CD4-positive, alpha-beta memory T cell (primary cell): ENCODE results near the gene ZNF132. TPM values are rescaled to one million over a fixed set of nuclear protein-coding genes. Genes with fewer than 3 reads are reported as not detected.
A peak's percentile ranks its signal among the peaks of the same experiment; 100 is the strongest.
"Not testable (repeated sequence)": the region's sequence is repeated elsewhere in the genome, so short reads cannot be mapped to it uniquely, and the experiment has no call there.

ENCODE experiments used
- CTCF ChIA-PET: fragments of 350-600 bp; sonication (Branson Sonifier 250); formaldehyde crosslinking; loops from one replicate; lab custom pipeline; 2021; ENCODE audit warnings: inconsistent platforms; ENCODE audit not compliant: partially characterized antibody; lab: Charles Lee
- POLR2A ChIA-PET: fragments of 350-600 bp; sonication (Branson Sonifier 250); formaldehyde crosslinking; loops from one replicate; lab custom pipeline; 2021; ENCODE audit not compliant: partially characterized antibody; lab: Charles Lee
- DNase-seq, 5 donors: peaks; one replicate each; pipeline versions ENCODE4 v3.0.0 to v3.0.0-alpha.2; 2020 to 2022; ENCODE audit warnings: mixed read lengths in 1 of 5
- H3K27ac ChIP-seq: one replicate; pipeline ENCODE4 v1.7.0; 2013; ENCODE audit warnings: low read depth, low read length
- H3K27me3 ChIP-seq: 2 replicates; pipeline ENCODE4 v1.7.0; 2013; ENCODE audit warnings: mild to moderate bottlenecking, low read length, moderate library complexity; ENCODE audit not compliant: insufficient read depth
- H3K36me3 ChIP-seq: 2 replicates; pipeline ENCODE4 v1.7.0; 2013; ENCODE audit warnings: mild to moderate bottlenecking, low read length, moderate library complexity; ENCODE audit not compliant: insufficient read depth
- H3K4me1 ChIP-seq: 2 replicates; pipeline ENCODE4 v1.7.0; 2013; ENCODE audit warnings: mild to moderate bottlenecking, low read length, moderate library complexity; ENCODE audit not compliant: insufficient read depth
- H3K4me3 ChIP-seq, 2 donors: one replicate each; pipeline ENCODE4 v1.7.0; 2013; ENCODE audit warnings: low read length in 2 of 2, mild to moderate bottlenecking in 1 of 2
- H3K9me3 ChIP-seq, 2 donors: one replicate each; pipeline ENCODE4 v1.7.0; 2013; ENCODE audit warnings: low read length in 2 of 2, control low read depth in 1 of 2; ENCODE audit not compliant: control insufficient read depth in 1 of 2
- H3K27ac Mint-ChIP-seq, 7 donors: one replicate each; pipeline ENCODE4 v1.8.0; 2020 to 2021; ENCODE audit warnings: mixed read lengths in 7 of 7, mild to moderate bottlenecking in 6 of 7, inconsistent platforms in 3 of 7, moderate library complexity in 3 of 7
- H3K27me3 Mint-ChIP-seq, 2 donors: one replicate each; pipeline ENCODE4 v1.8.0; 2020 to 2021; ENCODE audit warnings: mixed read lengths in 2 of 2
- H3K36me3 Mint-ChIP-seq, 2 donors: one replicate each; pipeline ENCODE4 v1.8.0; 2020 to 2021; ENCODE audit warnings: mixed read lengths in 2 of 2, inconsistent platforms in 1 of 2, mild to moderate bottlenecking in 1 of 2
- H3K4me1 Mint-ChIP-seq, 4 donors: one replicate each; pipeline ENCODE4 v1.8.0; 2020 to 2021; ENCODE audit warnings: mixed read lengths in 4 of 4, mild to moderate bottlenecking in 1 of 4
- H3K4me3 Mint-ChIP-seq, 8 donors: one replicate each; pipeline ENCODE4 v1.8.0; 2020 to 2021; ENCODE audit warnings: mixed read lengths in 8 of 8, mild to moderate bottlenecking in 7 of 8, moderate library complexity in 6 of 8, inconsistent platforms in 3 of 8
- H3K9me3 Mint-ChIP-seq, 8 donors: one replicate each; pipeline ENCODE4 v1.8.0; 2020 to 2021; ENCODE audit warnings: mixed read lengths in 8 of 8, mild to moderate bottlenecking in 5 of 8, inconsistent platforms in 3 of 8, moderate library complexity in 1 of 8
- intact Hi-C: fragments of 100-400 bp; cut with micrococcal nuclease; formaldehyde crosslinking; loops from one replicate; pipeline ENCODE4 v1.15.1; 2023
- polyA plus RNA-seq, 2 donors: library from polyadenylated mRNA; unstranded; fragments of 300-500 nt; fragmentation: Illumina TruSeq; gene quantifications; one replicate each; pipeline ENCODE4 v1.2.3, GENCODE V29; 2021
- total RNA-seq, 2 experiments: library from RNA; stranded (reverse); gene quantifications; one replicate each; pipeline ENCODE4 v1.2.3, GENCODE V29; 2021

The ZNF132 gene
- total and polyA plus RNA-seq, 4 experiments from 2014 or later: 0.43 to 11.7 (median 5.7) TPM

DNA sequence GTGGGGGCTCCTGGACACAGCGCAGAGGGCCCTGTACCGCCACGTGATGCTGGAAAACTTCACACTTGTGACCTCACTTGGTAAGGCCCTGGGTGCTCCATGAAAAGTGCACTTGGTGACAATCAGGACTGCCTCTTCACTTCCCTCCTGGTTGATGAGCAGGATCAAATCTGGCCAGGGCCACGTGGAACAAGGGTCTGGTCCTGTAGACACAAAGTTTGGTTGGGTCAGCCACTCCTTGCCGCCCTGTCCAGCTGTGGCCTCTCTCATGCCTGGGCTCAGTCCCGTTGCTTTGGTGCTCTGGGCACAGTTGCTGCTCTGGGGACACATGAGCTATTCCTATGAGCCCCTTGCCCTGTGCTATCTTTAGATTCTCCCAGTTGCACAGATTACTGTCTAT lies 13.8 kb upstream of the ZNF132 start:
- Mint-ChIP-seq H3K27ac (peak overlapping the region in 4 of 7 donors; percentile 10 to 78 (median 45)), H3K9me3 (peaks cover 0 to 10% (median 0%) of the 10 kb centered on the region in 8 donors), H3K4me3 (peak overlapping the region in 5 of 8 donors; percentile 29 to 70 (median 58)), H3K36me3 (peaks cover 13 to 24% of the 10 kb centered on the region in 2 donors), H3K27me3 (peaks cover 1 to 4% of the 10 kb centered on the region in 2 donors), H3K4me1 (peaks cover 16 to 31% (median 20%) of the 10 kb centered on the region in 4 donors)
- Histone ChIP-seq H3K27me3 (no peaks in the 10 kb centered on the region), H3K4me3 (no peak overlapping the region), H3K27ac (no peak overlapping the region), H3K4me1 (peaks cover 7% of the 10 kb centered on the region), H3K9me3 (no peaks in the 10 kb centered on the region), H3K36me3 (peaks cover 4% of the 10 kb centered on the region)
- no peak for DNase-seq
- ChIA-PET CTCF (interaction anchor here (1.4 kb wide), 1 partner anchor 10 kb away, joined by 4 read pairs; no protein-coding TSS in a partner anchor), POLR2A (interaction anchor here (0.5 to 1.1 kb wide), 2 partner anchors 10 to 13 kb away, joined by 3 read pairs; partner anchors contain the start of gene ZNF324)
- intact Hi-C loops: no loop called here

DNA sequence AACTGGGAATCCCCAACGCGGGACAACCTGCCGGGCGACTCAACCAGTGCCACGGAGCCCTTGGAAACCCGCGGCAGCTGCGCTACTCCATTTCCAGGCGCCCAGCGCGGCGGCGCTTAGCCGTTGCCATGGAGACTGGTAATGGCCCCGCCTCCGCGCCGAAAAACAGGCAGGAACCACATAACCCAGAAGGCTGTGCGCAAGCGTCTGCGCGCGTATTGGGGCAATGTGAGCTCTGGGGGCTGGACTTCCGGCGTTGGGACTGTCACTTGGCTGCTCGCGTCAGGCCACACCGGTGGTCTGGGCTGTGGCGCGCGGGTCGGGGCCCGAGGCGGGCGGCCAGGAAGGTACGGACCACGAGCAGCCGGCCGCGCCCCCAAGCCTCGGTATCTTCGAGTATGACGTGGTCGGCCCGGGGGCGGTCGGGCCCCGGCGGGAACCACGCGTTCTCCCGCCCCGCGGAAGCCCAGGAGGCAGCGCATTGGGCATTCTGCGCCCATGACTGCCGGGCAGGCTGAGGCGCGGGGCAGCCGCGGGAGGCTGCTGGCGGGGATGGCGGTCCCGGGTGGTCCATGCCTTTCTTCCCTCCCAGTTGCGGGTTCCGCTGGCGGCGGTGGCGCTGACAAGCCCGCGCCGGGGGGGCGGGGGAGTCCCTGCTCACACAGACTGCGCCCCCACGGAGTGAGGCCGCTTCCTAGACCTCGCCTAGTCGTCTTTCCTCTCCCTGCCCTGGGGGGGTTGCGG lies 11.6 kb upstream of the ZNF132 start, which contains the start of gene ZNF324B:
Gene ZNF324B, plus strand, starts transcription at position 265 of the 744 bp plus-strand sequence. CDS start 2,080 bp downstream, outside the sequence.
- DNase-seq: peak; percentile 96 to 97 (median 96)
- Mint-ChIP-seq H3K4me1 (peaks cover 13 to 31% (median 19%) of the 10 kb centered on the region in 4 donors), H3K36me3 (peaks cover 13 to 15% of the 10 kb centered on the region in 2 donors), H3K27me3 (peaks cover 6 to 11% of the 10 kb centered on the region in 2 donors), H3K9me3 (peaks cover 0 to 17% (median 5%) of the 10 kb centered on the region in 8 donors), H3K4me3 (peak within 1 kb of the TSS; percentile 85 to 93 (median 88)), H3K27ac (peak within 1 kb of the TSS; percentile 67 to 93 (median 84))
- Histone ChIP-seq H3K27me3 (no peaks in the 10 kb centered on the region), H3K27ac (peak within 1 kb of the TSS; percentile 67), H3K4me3 (peak within 1 kb of the TSS; percentile 60 to 69), H3K9me3 (no peaks in the 10 kb centered on the region), H3K36me3 (peaks cover 2% of the 10 kb centered on the region), H3K4me1 (peaks cover 7% of the 10 kb centered on the region)
- intact Hi-C loops: loop anchor here (1.0 kb wide), 8 partner anchors 11 to 269 kb away; partner anchors contain the start of genes ERVK3-1, ZNF132, ZNF584 and ZNF837
- CTCF ChIA-PET: interaction anchor here (0.6 to 1.0 kb wide), 3 partner anchors 43 to 121 kb away, joined by 3 read pairs; partner anchors contain the start of gene ZNF584
- POLR2A ChIA-PET: interaction anchor here (0.7 to 2.4 kb wide), 12 partner anchors 9 to 268 kb away, joined by 3 to 18 read pairs (median 5); partner anchors contain the start of genes TRIM28, ZBTB45, ZNF132 and ZNF274

DNA sequence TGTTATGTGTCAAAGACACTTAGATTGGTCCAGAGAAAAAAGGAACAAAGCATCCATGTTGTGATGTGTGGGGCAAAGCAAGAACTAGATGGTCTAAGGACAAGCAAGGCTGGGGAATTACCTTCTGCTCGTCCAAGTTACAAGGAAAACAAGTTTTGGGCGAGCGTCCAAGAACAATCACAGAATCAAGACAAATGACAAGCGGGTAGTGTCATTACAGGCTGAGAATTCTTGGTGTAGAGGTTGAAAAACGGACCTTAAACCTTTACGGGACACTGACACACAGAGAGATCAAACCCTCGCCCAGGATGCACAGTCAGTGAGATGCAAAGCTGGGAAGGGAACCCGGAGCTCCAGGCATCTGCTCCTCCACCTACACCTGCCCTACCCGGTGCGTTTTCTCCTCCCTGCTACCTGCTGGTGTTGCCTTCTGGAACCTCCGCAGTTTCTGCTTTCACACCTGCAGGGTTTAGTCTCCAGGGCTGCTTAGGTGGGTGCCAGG lies 11.0 kb upstream of the ZNF132 start:
- Mint-ChIP-seq H3K36me3 (peaks cover 12 to 14% of the 10 kb centered on the region in 2 donors), H3K27ac (peak overlapping the region; percentile 67 to 93 (median 84)), H3K27me3 (peaks cover 6 to 14% of the 10 kb centered on the region in 2 donors), H3K4me1 (peaks cover 13 to 31% (median 19%) of the 10 kb centered on the region in 4 donors), H3K4me3 (peak overlapping the region; percentile 85 to 93 (median 88)), H3K9me3 (peaks cover 0 to 17% (median 5%) of the 10 kb centered on the region in 8 donors)
- intact Hi-C loops: loop anchor here (1.0 kb wide), 8 partner anchors 11 to 269 kb away; partner anchors contain the start of genes ERVK3-1, ZNF132, ZNF584 and ZNF837
- Histone ChIP-seq H3K27me3 (no peaks in the 10 kb centered on the region), H3K4me3 (peak overlapping the region; percentile 60 to 69), H3K9me3 (no peaks in the 10 kb centered on the region), H3K4me1 (peaks cover 7% of the 10 kb centered on the region), H3K36me3 (no peaks in the 10 kb centered on the region), H3K27ac (peak overlapping the region; percentile 67)
- no peak for DNase-seq
- POLR2A ChIA-PET: interaction anchor here (0.8 to 2.4 kb wide), 11 partner anchors 8 to 268 kb away, joined by 3 to 18 read pairs (median 5); partner anchors contain the start of genes TRIM28, ZBTB45, ZNF132 and ZNF274
- CTCF ChIA-PET: interaction anchor here (0.8 to 1.0 kb wide), 2 partner anchors 42 to 68 kb away, joined by 3 read pairs; partner anchors contain the start of gene ZNF584

DNA sequence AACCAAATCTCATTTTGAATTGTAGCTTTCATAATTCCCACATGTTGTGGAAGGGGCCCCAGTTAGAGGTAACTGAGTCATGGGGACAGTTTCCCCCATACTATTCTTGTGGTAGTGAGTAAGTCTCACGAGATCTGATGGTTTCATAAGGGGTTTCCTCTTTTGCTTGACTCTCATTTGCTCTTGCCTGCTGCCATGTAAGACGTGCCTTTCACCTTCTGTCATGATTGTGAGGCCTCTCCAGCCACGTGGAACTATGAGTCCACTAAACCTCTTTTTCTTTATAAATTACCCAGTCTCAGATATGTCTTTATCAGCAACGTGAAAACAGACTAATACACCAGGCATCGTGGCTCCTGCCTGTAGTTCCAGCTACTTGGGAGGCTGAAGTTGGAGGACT lies 10.0 kb upstream of the ZNF132 start:
- H3K4me1 Mint-ChIP-seq: peaks cover 13 to 31% (median 19%) of the 10 kb centered on the region in 4 donors
- H3K4me1 ChIP-seq, H3K4me3 Mint-ChIP-seq, H3K27ac ChIP-seq, H3K4me3 ChIP-seq, H3K27me3 ChIP-seq, H3K27ac Mint-ChIP-seq, DNase-seq, intact Hi-C loops, H3K9me3 ChIP-seq, POLR2A ChIA-PET, H3K36me3 ChIP-seq: not testable (repeated sequence)
- peaks cover 0 to 17% (median 5%) of the 10 kb centered on the region in 8 donors for H3K9me3 Mint-ChIP-seq
- peaks cover 6 to 15% of the 10 kb centered on the region in 2 donors for H3K27me3 Mint-ChIP-seq
- H3K36me3 Mint-ChIP-seq: peaks cover 12 to 14% of the 10 kb centered on the region in 2 donors
- CTCF ChIA-PET: interaction anchor here (1.3 kb wide), 1 partner anchor 64 kb away, joined by 3 read pairs; no protein-coding TSS in a partner anchor

DNA sequence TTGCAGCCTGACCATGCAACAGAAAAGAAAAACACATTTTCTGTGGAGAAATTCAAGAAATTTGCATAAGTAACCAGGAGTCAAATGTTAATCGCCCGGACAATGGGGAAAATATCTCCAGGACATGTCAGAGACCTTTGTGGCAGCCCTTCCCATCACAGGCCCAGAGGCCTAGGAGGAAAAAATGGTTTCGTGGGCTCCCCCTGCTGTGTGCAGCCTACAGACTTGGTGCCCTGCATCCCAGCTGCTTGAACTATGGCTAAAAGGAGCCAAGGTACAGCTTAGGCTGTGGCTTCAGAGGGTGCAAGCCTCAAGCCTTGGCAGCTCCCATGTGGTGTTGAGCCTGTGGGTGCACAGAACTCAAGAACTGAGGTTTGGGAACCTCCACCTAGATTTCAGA lies 8.9 kb upstream of the ZNF132 start:
- H3K4me3 ChIP-seq, H3K36me3 Mint-ChIP-seq, DNase-seq, H3K4me1 ChIP-seq, H3K36me3 ChIP-seq, H3K27ac Mint-ChIP-seq, POLR2A ChIA-PET, intact Hi-C loops, H3K4me3 Mint-ChIP-seq, H3K27me3 ChIP-seq, H3K9me3 ChIP-seq, H3K27ac ChIP-seq, CTCF ChIA-PET: not testable (repeated sequence)
- Mint-ChIP-seq H3K9me3 (peaks cover 0 to 17% (median 5%) of the 10 kb centered on the region in 8 donors), H3K4me1 (peaks cover 12 to 24% (median 19%) of the 10 kb centered on the region in 4 donors), H3K27me3 (peaks cover 8 to 15% of the 10 kb centered on the region in 2 donors)

DNA sequence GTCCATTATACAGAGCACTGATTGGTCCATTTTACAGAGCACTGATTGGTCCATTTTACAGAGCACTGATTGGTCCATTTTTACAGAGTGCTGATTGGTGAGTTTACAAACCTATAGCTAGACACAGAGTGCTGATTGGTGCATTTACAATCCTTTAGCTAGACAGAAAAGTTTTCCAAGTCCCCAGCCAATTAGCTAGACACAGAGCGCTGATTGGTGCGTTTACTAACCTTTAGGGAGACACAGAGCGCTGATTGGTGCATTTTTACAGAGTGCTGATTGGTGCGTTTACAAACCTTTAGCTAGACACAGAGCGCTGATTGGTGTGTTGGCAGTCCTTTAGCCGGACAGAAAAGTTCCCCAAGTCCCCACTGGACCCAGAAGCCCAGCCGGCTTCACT lies 3.0 kb upstream of the ZNF132 start:
- H3K4me3 ChIP-seq, H3K36me3 ChIP-seq, H3K4me3 Mint-ChIP-seq, CTCF ChIA-PET, H3K27ac ChIP-seq, H3K27ac Mint-ChIP-seq, DNase-seq, intact Hi-C loops, H3K27me3 ChIP-seq, H3K9me3 ChIP-seq: not testable (repeated sequence)
- H3K4me1 ChIP-seq: peaks cover 18% of the 10 kb centered on the region
- Mint-ChIP-seq H3K9me3 (peaks cover 3 to 22% (median 16%) of the 10 kb centered on the region in 8 donors), H3K27me3 (peaks cover 7 to 11% of the 10 kb centered on the region in 2 donors), H3K4me1 (peaks cover 12 to 30% (median 16%) of the 10 kb centered on the region in 4 donors), H3K36me3 (peaks cover 16 to 17% of the 10 kb centered on the region in 2 donors)
- POLR2A ChIA-PET: interaction anchor here (1.6 kb wide), 1 partner anchor 8 kb away, joined by 5 read pairs; the partner anchor contains the start of gene ZNF324B
